Smooth muscle cell of the umbilical artery (primary cell): ENCODE results near the gene LBR. TPM values are rescaled to one million over a fixed set of nuclear protein-coding genes. Genes with fewer than 3 reads are reported as not detected.

Source experiments
- total RNA-seq: library from RNA; depleted of rRNA; stranded (reverse); fragments of >200 nt; gene quantifications from 2 replicates; pipeline ENCODE4 v1.2.3, GENCODE V29; 2014

Gene LBR
- 27.9 and 37.8 TPM in 2 replicates for total RNA-seq

DNA sequence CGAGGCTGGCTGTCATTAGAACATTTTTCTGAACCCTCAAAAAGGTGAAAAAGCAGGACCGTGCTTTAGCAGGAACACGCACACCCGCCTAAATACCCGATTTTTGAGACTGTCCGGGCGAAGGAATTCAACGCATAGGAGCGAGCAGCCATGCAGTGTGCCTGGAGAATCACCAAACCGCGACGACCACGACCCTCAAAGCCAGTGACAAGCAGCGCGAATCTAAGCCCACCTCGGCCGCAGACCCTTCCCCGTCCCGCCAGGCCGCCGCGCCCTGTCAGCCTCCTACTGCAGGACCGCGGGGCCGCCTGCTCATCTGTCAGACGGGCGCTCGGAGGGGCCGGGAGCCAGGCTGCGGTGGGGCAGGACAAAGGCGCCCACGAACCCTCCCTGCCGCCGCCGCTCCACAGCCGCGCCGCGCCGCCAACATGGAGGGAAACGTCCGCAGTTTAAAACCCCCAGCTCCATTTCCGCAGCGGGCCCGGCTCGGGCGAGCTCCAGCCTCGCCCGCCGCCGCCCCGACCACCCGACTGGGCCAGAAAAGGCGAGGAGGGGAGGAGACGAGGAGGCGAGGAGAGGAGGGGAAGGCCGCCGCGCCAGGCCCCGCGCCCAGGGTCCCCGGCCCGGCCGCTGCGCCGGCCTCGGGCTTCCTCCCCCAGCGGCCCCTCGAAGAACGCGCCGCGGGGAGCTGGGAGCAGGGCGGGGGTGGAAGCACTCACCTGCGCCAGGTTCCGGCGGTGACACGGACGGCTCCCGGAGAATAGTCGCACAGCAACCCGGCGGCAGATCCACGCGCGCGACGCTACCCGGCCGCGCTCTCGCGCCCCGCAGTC, at the start of gene LBR:
TSS of gene LBR (minus strand) at position 804 of the 833 bp plus-strand sequence. CDS start 3,963 bp downstream, outside the sequence.

Other genes with a start within 250 kb of the LBR start
- gene ENAH, start 225.1 kb upstream of the LBR start, total RNA-seq, result 132 and 134 TPM in 2 replicates